Common myeloid progenitor, CD34-positive (primary cell): ENCODE measurements around the gene CYFIP2.

Experiments
- CTCF ChIA-PET: fragments of 350-600 bp; sonication (Branson Sonifier 250); formaldehyde crosslinking; loops from one replicate; lab custom pipeline; 2021; ENCODE audit warnings: antibody characterized with exemption; lab: Charles Lee
- POLR2A ChIA-PET: fragments of 350-600 bp; sonication (Branson Sonifier 250); formaldehyde crosslinking; loops from one replicate; lab custom pipeline; 2021; ENCODE audit warnings: antibody characterized with exemption; lab: Charles Lee
- DNase-seq, 3 donors: peaks; one replicate each; pipeline versions ENCODE4 v3.0.0 to v3.0.0-alpha.2; 2013
- H3K27ac ChIP-seq, 2 experiments: 1 replicate in 1 of 2; 2 replicates in 1 of 2; pipeline ENCODE4 v1.7.0; 2013; ENCODE audit warnings: inconsistent platforms in 2 of 2, low read length in 2 of 2, mild to moderate bottlenecking in 2 of 2, low read depth in 1 of 2, moderate library complexity in 1 of 2; ENCODE audit not compliant: severe bottlenecking in 2 of 2, insufficient read depth in 1 of 2, poor library complexity in 1 of 2
- H3K27me3 ChIP-seq, 5 experiments: replicated peaks in 2 of 5; 1 replicate in 3 of 5; 2 replicates in 2 of 5; pipeline versions ENCODE4 v1.6.1 to v1.7.0; 2013; ENCODE audit warnings: low read length in 4 of 5, mild to moderate bottlenecking in 2 of 5, moderate library complexity in 2 of 5, inconsistent platforms in 1 of 5; ENCODE audit not compliant: insufficient read depth in 5 of 5, control insufficient read depth in 4 of 5
- H3K36me3 ChIP-seq, 4 experiments: 1 replicate in 2 of 4; 2 replicates in 2 of 4; pipeline versions ENCODE4 v1.6.1 to v1.7.0; 2013; ENCODE audit warnings: low read length in 3 of 4, control low read depth in 1 of 4, mild to moderate bottlenecking in 1 of 4; ENCODE audit not compliant: control insufficient read depth in 4 of 4, insufficient read depth in 4 of 4
- H3K4me1 ChIP-seq, 4 experiments: 1 replicate in 3 of 4; 2 replicates in 1 of 4; pipeline versions ENCODE4 v1.6.1 to v1.7.1; 2013; ENCODE audit warnings: low read length in 3 of 4, mild to moderate bottlenecking in 3 of 4, control low read depth in 1 of 4, inconsistent platforms in 1 of 4, moderate library complexity in 1 of 4; ENCODE audit not compliant: control insufficient read depth in 4 of 4, insufficient read depth in 4 of 4; ENCODE audit errors: control extremely low read depth in 1 of 4
- H3K4me3 ChIP-seq, 7 experiments: 1 replicate in 4 of 7; 2 replicates in 3 of 7; pipeline versions ENCODE4 v1.5.1 to v1.7.0; 2013; ENCODE audit warnings: mild to moderate bottlenecking in 7 of 7, low read length in 6 of 7, moderate library complexity in 6 of 7, inconsistent platforms in 2 of 7, low read depth in 2 of 7, control low read depth in 1 of 7; ENCODE audit not compliant: insufficient read depth in 4 of 7, control insufficient read depth in 1 of 7; ENCODE audit errors: extremely low read depth in 1 of 7
- H3K9me3 ChIP-seq, 5 experiments: 1 replicate in 4 of 5; 2 replicates in 1 of 5; pipeline versions ENCODE4 v1.6.1 to v1.7.1; 2013; ENCODE audit warnings: low read length in 4 of 5, mild to moderate bottlenecking in 2 of 5, inconsistent platforms in 1 of 5, low read depth in 1 of 5, moderate library complexity in 1 of 5; ENCODE audit not compliant: control insufficient read depth in 4 of 5, insufficient read depth in 2 of 5; ENCODE audit errors: control extremely low read depth in 1 of 5
- WGBS: methylation state at CpG from one replicate; pipeline ENCODE4 v1.1.5; 2013; ENCODE audit not compliant: insufficient coverage; 5-methylcytosine and 5-hydroxymethylcytosine counted together

Gene CYFIP2

GRCh38 chr5:157267761-157268480, 2.0 kb downstream of the CYFIP2 start:
- ChIA-PET POLR2A (interaction anchor here (0.5 kb wide), 1 partner anchor 94 kb away, joined by 3 read pairs; no protein-coding TSS in a partner anchor), CTCF (interaction anchor here (0.8 to 7.6 kb wide), 12 partner anchors 9 to 118 kb away, joined by 3 to 74 read pairs (median 4); no protein-coding TSS in a partner anchor)
- no peak for DNase-seq
- Histone ChIP-seq H3K4me3 (peak overlapping the region in 3 of 7 experiments; percentile 80 to 86 (median 83)), H3K27ac (no peak overlapping the region), H3K27me3 (no peaks in the 10 kb centered on the region), H3K4me1 (peaks cover 37 to 94% (median 77%) of the 10 kb centered on the region in 4 experiments), H3K9me3 (no peaks in the 10 kb centered on the region), H3K36me3 (peaks cover 0 to 36% (median 0%) of the 10 kb centered on the region in 4 experiments)
- WGBS, result 80% methylated on average over 7 of the region's 8 CpGs

- no peak overlapping the region for H3K27ac ChIP-seq
- H3K4me3 ChIP-seq, result peak overlapping the region in 1 of 7 experiments; percentile 11
- ChIA-PET CTCF (interaction anchor here (0.8 to 7.6 kb wide), 2 partner anchors 15 to 44 kb away, joined by 4 to 74 read pairs; no protein-coding TSS in a partner anchor), POLR2A (no interaction called here)
- H3K27me3 ChIP-seq, result no peaks in the 10 kb centered on the region
- no peaks in the 10 kb centered on the region for H3K9me3 ChIP-seq
- H3K36me3 ChIP-seq, result peaks cover 0 to 36% (median 0%) of the 10 kb centered on the region in 4 experiments
- H3K4me1 ChIP-seq, result peaks cover 42 to 89% (median 79%) of the 10 kb centered on the region in 4 experiments
- WGBS, result 11% methylated on average over 1 of the region's 6 CpGs
- DNase-seq, result no peak
These were observed 3.3 kb downstream of the CYFIP2 start for GRCh38 chr5:157269165-157269671.

- Histone ChIP-seq H3K27ac (no peak overlapping the region), H3K4me3 (no peak overlapping the region), H3K36me3 (peaks cover 0 to 39% (median under 1%) of the 10 kb centered on the region in 4 experiments), H3K4me1 (peaks cover 38 to 83% (median 79%) of the 10 kb centered on the region in 4 experiments), H3K9me3 (peaks cover 0 to 4% (median 0%) of the 10 kb centered on the region in 5 experiments), H3K27me3 (no peaks in the 10 kb centered on the region)
- ChIA-PET CTCF (interaction anchor here (0.8 kb wide), 1 partner anchor 43 kb away, joined by 4 read pairs; no protein-coding TSS in a partner anchor), POLR2A (no interaction called here)
- DNase-seq, result peak in 2 of 3 donors; percentile 47 to 53
- WGBS, result 94% methylated on average over 4 of the region's 4 CpGs
These were observed 3.9 kb downstream of the CYFIP2 start for GRCh38 chr5:157269761-157270272.

GRCh38 chr5:157270771-157271170, 4.8 kb downstream of the CYFIP2 start:
- CTCF ChIA-PET, result no interaction called here
- WGBS, result 93% methylated on average over 3 of the region's 3 CpGs
- no peak for DNase-seq
- Histone ChIP-seq H3K27me3 (no peaks in the 10 kb centered on the region), H3K27ac (peak overlapping the region in 1 of 2 experiments; percentile 86), H3K4me3 (peak overlapping the region in 1 of 7 experiments; percentile 35), H3K4me1 (peaks cover 38 to 74% (median 71%) of the 10 kb centered on the region in 4 experiments), H3K9me3 (peaks cover 0 to 4% (median 0%) of the 10 kb centered on the region in 5 experiments), H3K36me3 (peaks cover 0 to 39% (median under 1%) of the 10 kb centered on the region in 4 experiments)
- POLR2A ChIA-PET, result no interaction called here

GRCh38 chr5:157271740-157272271, 5.9 kb downstream of the CYFIP2 start:
- Histone ChIP-seq H3K4me3 (peak overlapping the region in 3 of 7 experiments; percentile 2 to 36 (median 20)), H3K27me3 (no peaks in the 10 kb centered on the region), H3K36me3 (peaks cover 0 to 43% (median under 1%) of the 10 kb centered on the region in 4 experiments), H3K27ac (peak overlapping the region; percentile 84 to 86), H3K4me1 (peaks cover 38 to 69% (median 67%) of the 10 kb centered on the region in 4 experiments), H3K9me3 (peaks cover 0 to 4% (median 0%) of the 10 kb centered on the region in 5 experiments)
- CTCF ChIA-PET, result interaction anchor here (0.7 to 2.7 kb wide), 8 partner anchors 9 to 122 kb away, joined by 3 to 16 read pairs (median 8); no protein-coding TSS in a partner anchor
- DNase-seq, result peak; percentile 95 to 100 (median 100)
- POLR2A ChIA-PET, result no interaction called here
- 4% methylated on average over 7 of the region's 12 CpGs for WGBS

GRCh38 chr5:157273131-157273556, 7.2 kb downstream of the CYFIP2 start:
- Histone ChIP-seq H3K4me3 (peak overlapping the region in 2 of 7 experiments; percentile 12 to 40), H3K27me3 (no peaks in the 10 kb centered on the region), H3K4me1 (peaks cover 34 to 64% (median 60%) of the 10 kb centered on the region in 4 experiments), H3K9me3 (peaks cover 0 to 4% (median 0%) of the 10 kb centered on the region in 5 experiments), H3K36me3 (peaks cover 0 to 39% (median under 1%) of the 10 kb centered on the region in 4 experiments), H3K27ac (peak overlapping the region in 1 of 2 experiments; percentile 86)
- WGBS, result 83% methylated on average over 1 of the region's 1 CpG
- peak in 2 of 3 donors; percentile 52 to 56 for DNase-seq
- POLR2A ChIA-PET, result no interaction called here
- CTCF ChIA-PET, result interaction anchor here (1.0 to 2.7 kb wide), 10 partner anchors 8 to 124 kb away, joined by 3 to 16 read pairs (median 6); no protein-coding TSS in a partner anchor
